SK-N-SH treated with all-trans-retinoic acid at 6 μM for 48 hours (cell line): ENCODE data around the gene CACNA1D.

Experiments used
- ATAC-seq: fragments of 200-7000 bp; cut with Tn5 transposase; 3 replicates; pipeline ENCODE4 v1.9.1; 2020; ENCODE audit warnings: mild to moderate bottlenecking, moderate library complexity
- BACH2 ChIP-seq: fragments of 250-450 bp; sonication (Bioruptor Pico); IDR thresholded peaks from 2 replicates; pipeline ENCODE4 v1.9.0; 2021; ENCODE audit warnings: mild to moderate bottlenecking, borderline replicate concordance
- CREB5 ChIP-seq: fragments of 250-450 bp; sonication (Bioruptor Pico); IDR thresholded peaks from 2 replicates; pipeline ENCODE4 v1.5.1; 2020; ENCODE audit warnings: low read depth, mild to moderate bottlenecking, moderate library complexity
- CSDC2 ChIP-seq: fragments of 250-450 bp; sonication (Bioruptor Pico); IDR thresholded peaks from 2 replicates; pipeline ENCODE4 v1.5.0; 2020; ENCODE audit warnings: mild to moderate bottlenecking, moderate library complexity
- CSRNP3 ChIP-seq: fragments of 250-450 bp; sonication (Bioruptor Pico); IDR thresholded peaks from 2 replicates; pipeline ENCODE4 v1.5.1; 2021; ENCODE audit warnings: mild to moderate bottlenecking, moderate library complexity
- ESRRG ChIP-seq: fragments of 250-450 bp; sonication (Bioruptor Pico); IDR thresholded peaks from 2 replicates; pipeline ENCODE4 v1.6.1; 2021; ENCODE audit warnings: mild to moderate bottlenecking
- GLIS3 ChIP-seq: fragments of 250-450 bp; sonication (Bioruptor Pico); IDR thresholded peaks from 2 replicates; pipeline ENCODE4 v1.5.0; 2020; ENCODE audit warnings: mild to moderate bottlenecking, moderate library complexity
- ISL1 ChIP-seq: fragments of 250-450 bp; sonication (Bioruptor Pico); IDR thresholded peaks from 2 replicates; pipeline ENCODE4 v2.1.2; 2022; ENCODE audit warnings: mild to moderate bottlenecking, moderate library complexity
- OSR1 ChIP-seq: fragments of 250-450 bp; sonication (Bioruptor Pico); IDR thresholded peaks from 2 replicates; pipeline ENCODE4 v1.8.0; 2022; ENCODE audit warnings: moderate library complexity, mild to moderate bottlenecking, inconsistent platforms
- PATZ1 ChIP-seq: fragments of 250-450 bp; sonication (Bioruptor Pico); IDR thresholded peaks from 2 replicates; pipeline ENCODE4 v1.8.0; 2020; ENCODE audit warnings: mild to moderate bottlenecking, moderate library complexity, borderline replicate concordance
- POU6F1 ChIP-seq: fragments of 250-450 bp; sonication (Bioruptor Pico); IDR thresholded peaks from 2 replicates; pipeline ENCODE4 v1.8.0; 2021; ENCODE audit warnings: low read depth, mild to moderate bottlenecking, moderate library complexity, borderline replicate concordance
- PPARA ChIP-seq: fragments of 250-450 bp; sonication (Bioruptor Pico); IDR thresholded peaks from 2 replicates; pipeline ENCODE4 v1.5.0; 2020; ENCODE audit warnings: mild to moderate bottlenecking, borderline replicate concordance
- RARB ChIP-seq: fragments of 250-450 bp; sonication (Bioruptor Pico); IDR thresholded peaks from 2 replicates; pipeline ENCODE4 v1.8.0; 2021; ENCODE audit warnings: mild to moderate bottlenecking, moderate library complexity
- SNAI2 ChIP-seq: fragments of 250-450 bp; sonication (Bioruptor Pico); IDR thresholded peaks from 2 replicates; pipeline ENCODE4 v1.5.0; 2020; ENCODE audit warnings: mild to moderate bottlenecking, moderate library complexity
- TCF4 ChIP-seq: fragments of 250-450 bp; sonication (Bioruptor Pico); IDR thresholded peaks from 2 replicates; pipeline ENCODE4 v1.8.0; 2021; ENCODE audit warnings: mild to moderate bottlenecking, moderate library complexity, borderline replicate concordance
- TOX ChIP-seq: fragments of 250-450 bp; sonication (Bioruptor Pico); IDR thresholded peaks from 2 replicates; pipeline ENCODE4 v1.8.0; 2021; ENCODE audit warnings: mild to moderate bottlenecking, moderate library complexity, borderline replicate concordance
- TSHZ2 ChIP-seq: fragments of 250-450 bp; sonication (Bioruptor Pico); IDR thresholded peaks from 2 replicates; pipeline ENCODE4 v1.5.0; 2020; ENCODE audit warnings: mild to moderate bottlenecking, moderate library complexity
- ZC3H10 ChIP-seq: fragments of 250-450 bp; sonication (Bioruptor Pico); IDR thresholded peaks from 2 replicates; pipeline ENCODE4 v1.5.1; 2021; ENCODE audit warnings: mild to moderate bottlenecking, moderate library complexity
- ZFP3 ChIP-seq: fragments of 250-450 bp; sonication (Bioruptor Pico); IDR thresholded peaks from 2 replicates; pipeline ENCODE4 v1.5.0; 2020; ENCODE audit warnings: mild to moderate bottlenecking, moderate library complexity
- ZFP30 ChIP-seq: fragments of 450-650 bp; formaldehyde crosslinking; IDR thresholded peaks from 2 replicates; pipeline ENCODE4 v1.5.0; 2022; ENCODE audit warnings: mild to moderate bottlenecking, moderate library complexity
- ZNF565 ChIP-seq: fragments of 450-650 bp; formaldehyde crosslinking; conservative IDR thresholded peaks from 2 replicates; pipeline ENCODE4 v1.5.0; 2020; ENCODE audit warnings: low read depth, mild to moderate bottlenecking, moderate library complexity
- ZNF70 ChIP-seq: fragments of 450-650 bp; formaldehyde crosslinking; IDR thresholded peaks from 2 replicates; pipeline ENCODE4 v1.5.0; 2020; ENCODE audit warnings: mild to moderate bottlenecking, moderate library complexity
- ZNF8 ChIP-seq: fragments of 450-650 bp; formaldehyde crosslinking; IDR thresholded peaks from 2 replicates; pipeline ENCODE4 v1.5.0; 2020; ENCODE audit warnings: mild to moderate bottlenecking, moderate library complexity

CACNA1D gene

GRCh38 chr3:53792866-53793265 lies 298.5 kb downstream of the CACNA1D start:
- no peak for ATAC-seq
- TF ChIP-seq ZNF70 (CRISPR knock-in tag), result no peak
- no peak for TF ChIP-seq ZNF565
- no peak for TF ChIP-seq CSDC2 (CRISPR knock-in tag)
- TF ChIP-seq CSRNP3 (CRISPR knock-in tag), result no peak
- no peak for TF ChIP-seq GLIS3 (CRISPR knock-in tag)
- TF ChIP-seq CREB5, result no peak
- TF ChIP-seq OSR1 (CRISPR knock-in tag), result no peak
- TF ChIP-seq ZC3H10 (CRISPR knock-in tag), result no peak
- TF ChIP-seq ESRRG (CRISPR knock-in tag), result no peak
- no peak for TF ChIP-seq ZFP3 (CRISPR knock-in tag)
- no peak for TF ChIP-seq POU6F1 (CRISPR knock-in tag)
- TF ChIP-seq ISL1 (CRISPR knock-in tag), result no peak
- no peak for TF ChIP-seq PATZ1 (CRISPR knock-in tag)
- no peak for TF ChIP-seq TSHZ2
- TF ChIP-seq TCF4 (CRISPR knock-in tag), result no peak
- TF ChIP-seq ZNF8 (CRISPR knock-in tag), result no peak
- no peak for TF ChIP-seq RARB (CRISPR knock-in tag)
- no peak for TF ChIP-seq BACH2 (CRISPR knock-in tag)

GRCh38 chr3:53794597-53794996 lies 300.2 kb downstream of the CACNA1D start:
- no peak for ATAC-seq
- TF ChIP-seq ISL1 (CRISPR knock-in tag) (no peak), BACH2 (CRISPR knock-in tag) (no peak), TSHZ2 (no peak), CREB5 (no peak), ZNF70 (CRISPR knock-in tag) (no peak), GLIS3 (CRISPR knock-in tag) (no peak), TOX (CRISPR knock-in tag) (no peak), PPARA (no peak), ZFP30 (CRISPR knock-in tag) (no peak), CSRNP3 (CRISPR knock-in tag) (no peak), ZC3H10 (CRISPR knock-in tag) (no peak), ZFP3 (CRISPR knock-in tag) (no peak), ESRRG (CRISPR knock-in tag) (no peak), SNAI2 (CRISPR knock-in tag) (no peak)
